CD4-positive, alpha-beta T cell treated with Interleukin-15 for 4 hours (primary cell): ENCODE data around the gene ANKHD1.
A peak's percentile ranks its signal among the peaks of the same experiment; 100 is the strongest.

Source experiments
- DNase-seq: peaks from one replicate; pipeline ENCODE4 v3.0.0-alpha.2; 2020; ENCODE audit warnings: low spot score

The ANKHD1 gene

DNA sequence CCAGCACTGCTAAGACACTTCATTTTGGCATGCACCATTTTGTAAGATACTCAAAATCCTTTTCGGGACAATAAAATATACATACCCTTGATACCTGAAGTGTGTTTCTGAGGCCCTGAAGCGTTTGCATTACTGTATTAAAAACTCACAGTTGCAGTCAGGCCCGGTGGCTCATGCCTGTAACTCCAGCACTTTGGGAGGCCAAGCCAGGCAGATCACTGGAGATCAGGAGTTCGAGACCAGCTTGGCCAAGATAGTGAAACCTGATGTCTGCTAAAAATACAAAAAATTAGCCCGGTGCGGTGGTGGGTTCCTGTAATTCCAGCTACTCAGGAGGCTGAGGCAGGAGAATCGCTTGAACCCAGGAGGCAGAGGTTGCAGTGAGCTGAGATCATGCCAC, 143.4 kb downstream of the ANKHD1 start:
- DNase-seq: no peak

DNA sequence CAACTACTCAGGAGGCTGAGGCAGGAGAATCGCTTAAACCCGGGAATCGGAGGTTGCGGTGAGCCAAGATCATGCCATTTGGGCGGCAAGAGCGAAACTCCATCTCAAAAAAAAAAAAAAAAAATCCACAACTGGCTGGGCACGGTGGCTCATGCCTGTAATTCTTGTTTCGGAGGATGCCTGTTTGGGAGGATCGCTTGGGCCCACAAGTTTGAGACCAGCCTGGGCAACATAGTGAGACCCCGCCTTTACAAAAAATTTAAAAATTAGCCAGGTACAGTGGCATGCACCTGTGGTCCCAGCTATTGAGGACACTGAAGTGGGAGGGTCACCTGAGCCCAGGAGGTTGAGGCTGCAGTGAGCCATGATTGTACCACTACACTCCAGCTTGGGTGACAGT, 144.0 kb downstream of the ANKHD1 start:
- no peak for DNase-seq

DNA sequence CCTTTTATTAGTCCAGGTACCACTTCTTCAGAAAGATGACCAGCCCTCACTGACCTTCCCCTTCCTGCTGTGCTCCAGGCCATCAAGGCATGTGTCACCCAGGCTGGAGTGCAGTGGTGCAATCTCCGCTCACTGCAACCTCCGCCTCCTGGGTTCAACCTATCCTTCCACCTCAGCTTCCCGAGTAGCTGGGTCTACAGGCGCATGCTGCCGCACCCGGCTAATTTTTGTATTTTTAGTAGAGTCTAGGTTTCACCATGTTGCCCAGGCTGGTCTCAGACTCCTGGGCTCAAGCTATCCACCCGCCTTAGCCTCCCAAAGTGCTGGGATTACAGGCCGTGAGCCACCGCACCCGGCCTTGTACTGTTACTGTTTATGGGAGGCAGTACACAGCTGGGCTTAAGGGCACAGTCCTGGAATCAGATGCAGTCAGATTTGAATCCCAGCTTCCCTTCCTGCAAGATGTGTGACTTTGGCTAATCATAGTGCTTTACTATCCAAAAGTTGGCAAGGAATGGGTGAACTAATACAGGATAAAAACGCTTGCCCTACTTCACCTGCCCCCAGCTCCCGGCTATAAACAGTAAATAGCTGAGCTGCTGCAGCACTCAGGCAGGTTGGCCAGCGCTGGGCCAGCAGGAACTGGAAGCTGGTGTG, 145.3 kb downstream of the ANKHD1 start:
- no peak for DNase-seq

DNA sequence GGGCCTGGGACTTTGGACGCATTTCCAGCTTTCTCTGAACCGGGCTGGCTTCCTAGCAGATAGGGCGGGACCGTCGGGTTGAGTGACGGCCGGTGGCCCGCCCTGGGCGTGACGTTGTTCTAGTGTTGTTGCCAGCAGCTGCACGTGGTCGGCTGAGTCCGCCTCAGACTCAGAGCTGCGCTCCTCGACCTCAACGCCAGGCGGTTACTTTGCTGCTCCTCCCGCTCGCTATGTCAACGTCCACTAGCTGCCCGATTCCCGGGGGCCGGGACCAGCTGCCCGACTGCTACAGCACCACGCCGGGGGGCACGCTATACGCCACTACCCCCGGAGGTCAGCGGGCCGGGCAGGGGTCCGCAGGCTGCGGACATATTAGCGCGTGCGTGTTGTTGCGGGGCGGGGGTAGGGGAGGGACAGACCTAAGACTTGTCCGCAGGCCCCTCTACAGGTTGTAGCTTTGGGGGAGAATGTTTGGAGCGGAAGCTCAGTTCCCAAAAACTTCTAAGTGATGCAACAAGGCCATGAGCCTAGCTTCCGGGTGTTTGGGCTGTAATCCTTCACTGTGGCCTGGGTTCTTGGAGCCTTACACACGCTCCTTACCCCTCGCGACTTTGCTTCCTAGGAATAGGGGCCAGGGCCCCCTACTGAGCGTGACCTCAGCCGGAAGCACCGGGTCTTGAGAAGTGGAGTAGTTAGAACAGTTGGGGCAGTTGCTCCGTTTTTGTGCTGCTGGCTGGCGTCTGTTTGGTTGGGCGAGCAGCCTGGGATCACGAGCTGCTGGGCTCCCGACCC, 146.1 kb downstream of the ANKHD1 start, which contains the start of gene EIF4EBP3:
EIF4EBP3 (plus strand) TSS at position 155 of the 792 bp plus-strand sequence; CDS start at position 231, 76 bp downstream.
- peak; percentile 79 for DNase-seq

DNA sequence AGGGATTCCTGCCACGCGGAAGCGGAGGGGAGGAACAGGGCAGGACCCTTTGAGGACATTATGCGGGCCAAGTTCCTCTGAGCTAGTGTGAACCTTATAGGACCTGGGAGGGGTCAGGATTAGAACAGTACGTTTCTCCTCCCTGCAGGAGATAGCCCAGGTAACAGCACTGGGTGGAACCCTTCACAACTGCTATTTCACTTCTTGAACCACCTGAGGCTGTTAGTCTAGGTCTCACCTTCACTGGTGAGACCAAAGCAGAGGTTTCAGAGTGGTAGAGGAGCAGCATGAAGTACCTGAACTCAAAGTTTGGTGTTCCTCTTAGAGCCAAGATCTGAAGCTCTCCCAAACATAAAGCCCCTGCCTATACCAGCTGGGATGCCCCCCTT, 146.7 kb downstream of the ANKHD1 start:
- DNase-seq: no peak

DNA sequence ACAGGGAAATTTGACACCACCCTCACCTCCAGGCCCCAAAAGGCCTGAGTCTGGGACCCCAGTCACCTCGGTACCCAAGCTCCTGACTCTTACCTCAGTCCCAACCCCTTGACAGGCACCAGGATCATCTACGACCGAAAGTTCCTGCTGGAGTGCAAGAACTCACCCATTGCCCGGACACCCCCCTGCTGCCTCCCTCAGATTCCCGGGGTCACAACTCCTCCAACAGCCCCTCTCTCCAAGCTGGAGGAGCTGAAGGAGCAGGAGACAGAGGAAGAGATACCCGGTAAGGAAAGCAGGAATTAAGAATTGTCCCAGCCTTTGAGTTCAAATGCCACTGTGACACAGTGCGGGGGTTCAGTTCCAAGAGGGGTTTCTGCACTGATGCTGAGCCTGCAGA, 147.2 kb downstream of the ANKHD1 start:
- no peak for DNase-seq

DNA sequence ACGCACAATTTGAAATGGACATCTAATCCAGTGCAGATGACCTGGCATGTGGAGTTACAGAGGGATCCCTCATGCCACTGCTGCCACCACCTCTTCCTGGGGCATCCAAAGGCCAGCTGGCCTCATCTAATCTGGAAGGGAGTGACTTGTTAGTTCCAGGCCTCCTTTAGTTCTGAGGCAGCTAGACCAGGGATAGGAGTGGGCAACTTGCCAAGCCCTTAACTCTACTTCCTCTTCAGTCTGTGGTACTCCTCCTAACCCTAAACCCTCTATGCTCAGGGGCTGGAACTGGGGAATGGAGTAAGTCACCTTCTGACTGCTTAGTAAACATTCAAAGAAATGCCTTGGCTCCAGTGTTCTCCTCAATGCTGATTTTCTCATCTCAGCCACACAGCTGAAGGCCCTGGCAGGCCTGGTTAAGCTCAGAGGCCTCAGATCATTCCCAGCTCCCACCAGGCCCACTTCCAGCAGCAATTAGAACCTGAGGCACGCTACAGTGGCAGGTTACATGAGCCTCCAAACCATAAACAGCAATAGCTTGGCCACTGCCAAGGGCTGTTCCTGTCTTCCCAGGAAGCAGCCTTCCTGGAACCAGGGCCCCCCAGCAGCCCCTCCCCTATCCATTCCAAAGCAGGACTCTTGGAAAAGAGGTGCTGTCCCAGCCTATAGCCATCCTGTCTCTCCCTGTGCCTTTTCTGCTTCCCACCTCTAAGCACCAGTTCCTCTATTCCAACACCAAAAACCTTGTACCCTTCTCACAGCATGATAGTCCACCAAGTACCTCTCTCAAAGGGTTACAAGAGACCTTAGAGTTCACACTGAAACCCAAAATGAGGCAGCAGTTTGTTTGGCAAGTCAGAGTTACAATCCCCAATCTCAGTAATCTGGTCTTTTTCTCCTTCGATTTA, 147.9 kb downstream of the ANKHD1 start:
- peak; percentile 17 for DNase-seq

DNA sequence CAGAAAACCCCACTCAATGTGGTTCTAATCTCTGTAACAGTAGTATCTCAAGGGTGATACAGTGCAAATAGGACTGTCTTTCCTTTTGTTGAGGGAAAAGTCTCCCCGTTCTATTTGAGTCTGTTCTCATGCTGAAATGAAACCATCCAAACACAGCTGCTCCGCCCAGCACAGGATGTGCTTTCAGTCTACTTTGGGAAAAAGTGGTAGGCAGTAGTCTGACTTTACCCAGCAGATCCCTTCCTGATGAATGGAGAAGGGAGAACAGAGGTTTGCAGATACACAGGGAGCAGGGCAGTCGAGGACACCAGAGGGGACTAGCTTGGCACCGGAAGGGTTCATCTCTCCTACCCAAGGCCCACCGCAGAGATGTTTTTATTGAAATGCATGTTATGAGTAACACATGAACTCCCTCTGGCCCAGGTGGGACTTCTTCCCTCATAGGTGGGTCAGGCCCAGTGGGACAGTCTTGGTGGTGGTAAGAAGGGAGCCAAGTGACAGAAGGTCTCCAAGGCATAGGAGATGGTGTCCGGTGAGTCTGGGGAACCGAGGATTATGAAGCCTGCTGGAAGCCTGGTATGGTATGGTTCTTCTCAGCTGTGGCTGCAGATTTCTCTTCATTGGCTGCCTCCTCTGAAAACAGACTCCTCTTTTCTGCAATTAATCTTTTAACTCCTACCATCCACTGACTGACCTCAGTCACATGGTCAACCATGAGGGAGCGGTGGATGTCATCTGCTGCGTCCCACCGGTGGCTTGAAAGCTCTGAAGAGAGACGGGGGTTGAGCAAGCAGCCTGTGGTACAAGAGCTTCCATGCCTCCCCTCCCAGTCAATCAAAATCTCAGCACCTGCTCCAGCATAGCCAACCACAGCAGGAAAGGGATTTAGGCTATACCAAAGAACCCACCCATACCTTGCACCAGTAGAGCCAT, 148.8 kb downstream of the ANKHD1 start:
- no peak for DNase-seq

DNA sequence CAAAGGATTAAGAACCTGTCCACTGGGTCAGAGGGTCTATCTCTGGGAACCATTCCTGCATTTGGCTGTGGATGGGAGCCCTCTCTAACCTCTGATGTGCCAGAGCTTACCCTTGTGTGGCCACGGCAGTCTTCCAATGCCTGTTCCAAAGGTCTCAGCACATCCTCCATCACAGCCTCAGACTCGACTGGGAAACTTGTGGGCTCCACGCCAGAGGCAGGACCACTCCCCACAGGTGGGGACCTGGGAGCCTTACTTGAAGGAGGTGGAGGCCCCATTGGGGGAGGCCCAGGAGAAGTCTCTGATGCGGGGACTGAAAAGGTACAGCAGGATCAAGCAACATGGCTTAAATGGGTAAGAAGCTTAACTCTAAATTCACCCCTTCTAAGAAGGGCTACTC, 150.2 kb downstream of the ANKHD1 start:
- DNase-seq: no peak

DNA sequence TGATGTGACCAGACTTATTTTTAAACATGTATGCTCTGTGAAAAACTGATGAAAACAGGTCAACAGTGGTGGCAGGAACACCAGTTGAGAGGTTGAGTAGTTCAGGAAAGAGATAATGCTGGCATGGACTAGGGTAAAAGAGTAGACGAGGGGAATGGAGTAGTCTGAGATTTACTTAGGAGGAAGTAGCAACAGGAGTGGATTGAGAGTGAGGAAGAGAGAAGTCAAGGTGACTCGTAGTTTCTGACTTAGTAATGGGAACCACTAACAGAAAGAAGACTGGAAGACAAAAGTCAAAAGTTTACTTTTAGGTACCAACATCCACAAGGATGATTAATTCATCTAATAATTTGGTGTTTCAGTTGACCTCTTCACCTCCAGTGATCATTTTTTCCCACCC, 152.0 kb downstream of the ANKHD1 start:
- no peak for DNase-seq

DNA sequence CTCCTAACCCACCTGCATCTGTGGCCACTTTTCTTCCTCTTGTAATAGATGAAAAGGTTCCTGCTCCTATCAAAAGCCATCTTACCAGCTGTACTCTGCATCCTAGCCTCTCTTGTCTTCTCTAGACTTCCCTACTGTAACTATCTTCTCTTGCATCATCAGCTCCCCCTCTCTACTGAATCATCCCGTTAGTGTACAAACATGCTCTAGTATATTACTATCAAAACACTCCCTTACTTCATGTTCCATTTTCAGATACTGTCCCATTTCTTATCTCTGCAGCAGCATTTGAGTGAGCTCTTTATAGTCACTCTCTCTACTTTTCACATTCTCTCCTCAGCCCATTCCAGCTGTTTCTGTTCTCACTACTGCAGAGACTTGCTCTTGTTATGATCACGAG, 152.8 kb downstream of the ANKHD1 start:
- DNase-seq: no peak

DNA sequence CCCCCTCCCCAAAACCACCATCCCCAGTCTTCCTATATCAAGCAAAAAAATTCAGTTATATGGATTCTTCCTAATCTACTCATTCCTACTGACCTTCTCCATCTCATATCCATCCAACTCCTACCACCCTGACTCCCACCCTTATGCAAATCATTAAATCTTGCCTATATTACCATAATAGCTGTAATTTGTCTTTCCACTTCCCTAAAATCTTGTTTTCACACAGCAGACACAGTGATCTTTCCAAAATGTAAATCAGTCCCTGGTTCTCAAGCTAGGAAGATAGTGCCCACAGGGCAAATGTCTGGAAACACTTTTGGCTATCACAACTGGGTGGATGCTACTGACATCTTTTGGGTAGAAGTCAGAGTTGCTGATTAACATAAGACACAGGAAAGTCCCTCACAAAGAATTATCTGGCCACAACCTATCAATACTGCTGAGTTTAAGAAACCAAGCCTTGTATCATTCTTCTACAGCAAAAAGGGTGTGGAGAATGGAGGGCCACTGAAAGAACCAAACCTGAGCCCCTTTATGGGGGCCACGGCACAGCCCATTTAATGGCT, 154.2 kb downstream of the ANKHD1 start:
- no peak for DNase-seq

DNA sequence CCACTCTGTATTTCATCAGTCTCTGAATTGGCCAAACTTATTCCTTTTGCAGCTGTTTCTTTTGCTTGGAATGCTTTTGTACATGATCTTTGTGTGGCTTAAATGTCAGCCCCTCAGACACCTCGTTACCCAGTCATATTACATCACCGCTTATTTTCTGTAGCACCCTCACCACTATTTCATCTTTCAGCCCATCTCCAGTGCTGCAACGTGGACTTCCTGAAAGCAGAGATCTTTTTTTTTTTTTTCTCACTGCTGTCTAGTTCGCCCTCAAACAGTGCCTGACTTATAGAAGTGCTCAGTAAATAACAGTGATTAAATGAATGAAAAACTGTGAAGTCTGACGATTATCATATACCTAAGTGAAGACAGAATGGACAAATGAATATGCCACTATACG, 154.8 kb downstream of the ANKHD1 start:
- DNase-seq: no peak

DNA sequence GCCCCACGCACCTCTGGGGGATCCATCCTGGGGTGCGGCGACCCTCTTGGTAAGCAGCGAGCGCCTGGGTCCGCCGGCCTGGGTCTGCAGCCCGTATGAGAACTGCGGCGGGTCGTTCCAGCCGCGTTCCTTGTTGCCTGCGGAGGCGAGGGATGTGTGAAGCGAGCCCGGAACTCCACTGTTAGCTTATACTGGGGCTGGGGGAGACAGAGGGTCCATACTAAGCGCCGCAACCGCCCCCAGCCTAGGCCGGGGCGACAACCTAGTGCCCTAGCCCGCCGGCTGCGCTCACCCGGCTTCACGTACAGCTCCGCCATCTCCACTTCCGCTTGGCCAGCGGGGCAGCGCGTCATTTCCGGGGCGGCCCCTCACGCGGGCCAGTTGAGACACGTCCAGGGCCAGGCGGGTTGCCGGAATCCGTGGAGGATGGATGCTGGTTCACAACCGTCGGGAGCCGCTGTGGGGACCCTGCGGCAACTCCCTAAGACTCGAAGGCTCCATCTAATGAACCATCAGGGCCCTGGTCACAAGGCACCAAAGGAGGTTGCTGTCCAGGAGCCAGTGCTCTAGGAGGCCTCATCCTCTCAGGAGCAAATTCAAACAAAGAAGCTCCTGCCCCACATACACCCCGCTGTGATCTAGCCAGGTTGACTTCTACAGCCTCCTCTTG, 155.6 kb downstream of the ANKHD1 start, which contains the start of gene SRA1:
SRA1 (minus strand) TSS at position 338 of the 670 bp plus-strand sequence; CDS start at position 317, 21 bp downstream.
- DNase-seq: peak; percentile 83

DNA sequence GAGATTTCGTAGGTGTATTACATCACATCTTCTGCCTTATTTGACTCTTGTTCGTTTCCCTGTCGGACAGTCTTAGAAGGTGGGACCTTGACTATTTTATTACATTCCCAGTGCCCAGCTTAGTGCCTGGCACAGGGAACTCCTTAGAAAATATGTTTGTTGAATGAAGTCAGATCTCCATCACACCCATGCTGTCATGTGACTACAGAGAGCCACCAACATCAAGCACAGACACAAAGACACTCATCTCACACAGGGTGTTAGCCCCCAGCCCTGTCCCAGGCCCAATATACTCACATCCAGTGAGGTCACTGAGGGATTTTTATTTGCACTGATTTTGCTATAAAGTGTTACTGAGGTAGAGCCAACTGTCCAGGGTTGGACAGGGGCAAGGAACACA, 156.3 kb downstream of the ANKHD1 start:
- no peak for DNase-seq

DNA sequence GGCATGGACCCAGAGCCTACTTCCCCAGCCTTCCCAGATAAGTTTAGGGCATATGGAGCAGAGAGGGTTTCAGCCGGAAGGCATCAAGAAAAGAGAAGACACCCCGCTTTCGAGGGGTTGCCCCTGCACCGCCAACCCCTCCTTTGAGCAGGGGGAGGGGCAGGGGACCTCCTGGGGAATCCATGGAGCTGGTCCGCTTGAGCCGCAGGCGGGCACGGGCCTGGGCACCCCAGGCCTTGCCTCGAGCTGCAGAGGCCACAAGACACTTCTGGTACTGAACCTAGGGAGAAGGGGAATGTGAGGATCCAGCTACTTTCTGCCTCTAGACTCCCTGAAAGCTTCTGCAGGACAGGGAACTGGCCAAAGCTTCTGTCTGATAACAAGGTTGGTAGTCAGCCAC, 156.9 kb downstream of the ANKHD1 start:
- no peak for DNase-seq

DNA sequence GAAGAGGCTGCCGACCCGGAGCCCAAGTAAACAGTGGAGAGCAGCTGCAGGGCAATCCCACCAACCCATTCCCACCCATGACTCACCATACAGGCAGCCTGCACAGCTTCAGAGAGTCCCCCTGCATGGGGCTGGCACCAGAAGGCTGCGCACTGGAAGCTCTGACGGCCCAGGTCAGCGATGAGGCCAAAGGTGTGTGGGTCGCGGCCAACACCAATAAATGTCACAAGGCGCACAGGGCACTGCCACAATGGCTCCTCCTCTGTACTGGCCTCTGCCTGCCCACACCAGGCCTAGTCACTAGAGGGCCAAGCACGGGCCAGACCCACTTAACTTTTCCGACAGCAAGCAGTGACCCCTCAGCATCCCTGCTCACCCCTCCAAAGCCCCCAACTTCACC, 158.6 kb downstream of the ANKHD1 start:
- DNase-seq: no peak

DNA sequence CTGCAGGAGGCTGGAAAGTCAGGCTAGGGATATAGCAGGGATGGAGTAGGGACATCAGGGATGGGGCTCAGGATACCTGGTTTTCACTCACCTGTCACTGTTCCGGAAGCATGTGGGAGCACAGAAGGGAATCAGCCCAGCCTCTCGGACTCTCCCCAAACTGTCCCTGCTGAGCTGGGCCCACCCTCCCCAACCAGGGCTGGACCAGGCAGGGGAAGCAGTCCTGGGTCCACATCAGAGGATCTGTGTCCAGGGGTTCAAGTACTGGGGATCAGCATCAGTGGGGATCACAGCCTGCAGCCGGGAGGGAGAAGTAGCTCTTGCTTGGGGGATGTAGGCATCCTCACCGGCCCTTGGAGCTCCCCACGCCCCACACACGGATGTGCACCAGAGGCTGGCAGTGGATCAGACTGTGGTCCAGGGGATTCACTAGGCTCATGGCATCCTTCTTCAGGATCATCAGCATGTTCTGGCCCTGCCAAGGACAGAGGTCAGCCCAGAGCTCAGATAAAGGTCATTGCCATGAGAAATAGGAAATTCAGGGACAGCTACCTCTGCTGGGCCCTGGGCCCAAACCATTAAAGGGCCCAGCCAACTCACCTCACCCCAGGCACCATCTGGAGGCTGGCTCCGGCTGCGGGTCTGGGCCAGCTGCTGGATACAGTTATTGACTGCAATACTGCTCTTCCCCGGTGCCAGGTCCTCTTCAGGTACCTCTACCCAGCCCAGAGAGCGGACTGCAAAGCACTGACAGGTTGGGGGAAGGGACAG, 160.3 kb downstream of the ANKHD1 start:
- DNase-seq: no peak

DNA sequence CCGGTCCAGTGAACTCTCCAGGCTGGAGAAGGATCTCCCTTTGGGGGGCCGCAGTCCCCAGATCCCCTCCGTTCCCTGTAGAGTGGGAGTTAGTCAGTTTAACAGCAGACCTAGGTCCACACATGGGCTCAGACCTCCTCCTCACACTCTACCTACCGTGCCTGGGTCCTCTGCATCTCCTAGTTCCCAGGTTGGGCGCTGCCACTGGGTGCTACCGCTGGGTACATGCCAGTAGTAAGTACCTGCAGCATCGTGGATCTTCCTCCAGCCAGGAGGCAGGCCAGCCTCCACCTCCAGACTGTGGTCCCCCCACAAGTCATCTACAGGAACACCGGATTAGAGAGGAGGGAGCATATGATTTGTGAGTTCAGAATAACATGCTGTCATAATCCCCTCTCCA, 162.0 kb downstream of the ANKHD1 start:
- no peak for DNase-seq
